Anterior cingulate cortex (tissue), 58 donors: ENCODE measurements around the gene BLOC1S1.
A peak's percentile ranks its signal among the peaks of the same experiment; 100 is the strongest.

Experiments used
- DNase-seq, 58 donors: peaks; one replicate each; lab custom pipeline; 2025; lab: John Stamatoyannopoulos, UW

BLOC1S1 gene

GRCh38 chr12:55723516-55724225, 7.8 kb downstream of the BLOC1S1 start:
- DNase-seq = no peak

GRCh38 chr12:55724226-55724939, 8.5 kb downstream of the BLOC1S1 start:
- peak in 47 of 58 donors; percentile 13 to 77 (median 40) for DNase-seq

- DNase-seq = no peak
These were observed 9.1 kb downstream of the BLOC1S1 start for GRCh38 chr12:55724940-55725309.

DNA sequence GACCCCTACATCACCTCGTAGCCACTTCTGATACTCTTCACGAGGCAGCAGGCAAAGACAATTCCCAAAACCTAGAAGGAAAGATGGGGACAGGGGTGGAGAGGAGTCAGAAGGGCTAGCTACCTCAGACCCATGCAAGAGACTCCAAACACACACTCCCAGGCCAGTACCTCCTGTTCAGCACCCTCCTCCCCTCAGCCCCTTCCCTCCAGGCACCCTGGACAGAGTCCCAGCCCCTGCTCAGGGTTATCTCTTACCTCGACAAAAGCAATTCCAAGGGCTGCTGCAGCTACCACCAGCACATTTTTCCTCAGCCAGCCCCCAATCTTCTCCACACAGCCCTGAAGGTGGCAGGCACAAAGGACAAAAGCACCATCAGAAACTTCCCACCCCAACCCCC, 9.7 kb downstream of the BLOC1S1 start:
- DNase-seq = no peak

DNA sequence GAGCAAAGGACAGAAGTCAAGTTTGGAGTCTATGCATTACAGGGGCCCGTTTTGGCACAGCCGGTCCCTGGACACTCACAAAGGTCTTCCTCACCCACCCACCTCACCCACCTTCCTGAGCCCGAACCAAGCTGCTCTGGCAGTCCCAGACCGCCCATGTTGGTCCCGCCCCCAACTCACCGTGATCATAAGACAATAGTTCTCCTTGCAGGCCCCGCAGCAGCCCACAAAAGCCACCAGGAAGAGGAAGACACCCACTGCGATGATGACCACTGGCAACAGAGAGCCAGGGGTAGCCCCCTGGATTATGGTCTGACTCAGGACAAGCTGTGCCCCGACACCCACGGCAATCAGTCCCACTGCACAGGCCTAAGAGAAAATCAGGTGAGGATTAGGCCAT, 11.1 kb downstream of the BLOC1S1 start:
- DNase-seq = no peak

GRCh38 chr12:55727643-55728185, 11.9 kb downstream of the BLOC1S1 start:
- peak in 18 of 58 donors; percentile 21 to 61 (median 45) for DNase-seq

- DNase-seq = peak in 52 of 58 donors; percentile 24 to 86 (median 66)
These were observed 12.5 kb downstream of the BLOC1S1 start for GRCh38 chr12:55728186-55728938.

GRCh38 chr12:55728939-55729818, 13.3 kb downstream of the BLOC1S1 start, which contains the start of gene CD63:
TSS of gene CD63 (minus strand) at chr12:55729009. CDS start at chr12:55728341, 668 bp downstream.
- peak; percentile 46 to 96 (median 89) for DNase-seq

DNA sequence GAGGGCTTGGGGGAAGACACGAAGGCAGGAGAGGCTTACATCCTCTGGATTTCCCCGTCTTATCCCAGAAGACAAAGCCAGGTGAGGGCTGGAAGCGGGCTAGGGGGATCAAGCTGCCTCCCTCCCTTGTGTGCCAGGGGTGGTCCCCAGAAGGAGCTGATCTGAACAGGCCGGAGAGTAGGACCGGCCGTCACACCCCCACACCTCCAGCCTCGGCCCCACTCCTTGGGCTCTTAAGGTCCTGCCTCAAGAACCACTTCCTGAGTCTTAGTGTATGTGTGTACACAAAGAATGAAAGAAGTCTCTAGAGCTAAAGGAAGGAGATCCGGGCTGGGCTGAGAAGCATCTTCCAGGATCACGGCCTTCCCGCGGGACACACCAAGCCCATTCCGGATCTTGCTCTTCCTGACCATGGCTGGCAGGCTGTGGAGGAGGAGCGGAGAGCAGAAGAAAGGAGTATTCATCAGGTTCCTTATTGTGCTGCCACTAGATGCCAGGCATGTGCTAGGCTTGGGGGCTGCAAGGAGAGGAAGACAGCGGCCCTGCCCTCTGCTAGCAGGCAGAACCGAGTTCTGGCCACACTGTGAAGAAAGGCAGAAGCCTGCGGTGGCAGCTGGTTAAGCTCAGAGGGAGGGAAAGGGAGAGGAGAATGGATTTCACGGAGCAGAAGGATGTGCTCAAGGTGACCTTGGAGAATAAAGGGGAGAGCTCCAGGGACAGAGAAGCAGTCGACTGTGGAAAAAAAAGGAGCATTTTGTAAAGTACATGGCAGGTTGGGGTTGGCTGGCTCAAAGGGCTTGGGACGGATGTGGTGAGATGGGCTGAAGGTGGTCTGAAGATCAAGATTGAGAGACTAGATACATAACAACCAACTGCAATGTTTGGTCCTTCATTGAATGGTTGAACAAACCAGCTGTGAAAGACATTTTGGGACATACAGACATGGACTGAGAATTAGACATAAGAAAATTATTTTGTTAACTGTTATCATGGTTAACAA, 14.3 kb downstream of the BLOC1S1 start:
- DNase-seq = peak in 54 of 58 donors; percentile 24 to 83 (median 69)

DNA sequence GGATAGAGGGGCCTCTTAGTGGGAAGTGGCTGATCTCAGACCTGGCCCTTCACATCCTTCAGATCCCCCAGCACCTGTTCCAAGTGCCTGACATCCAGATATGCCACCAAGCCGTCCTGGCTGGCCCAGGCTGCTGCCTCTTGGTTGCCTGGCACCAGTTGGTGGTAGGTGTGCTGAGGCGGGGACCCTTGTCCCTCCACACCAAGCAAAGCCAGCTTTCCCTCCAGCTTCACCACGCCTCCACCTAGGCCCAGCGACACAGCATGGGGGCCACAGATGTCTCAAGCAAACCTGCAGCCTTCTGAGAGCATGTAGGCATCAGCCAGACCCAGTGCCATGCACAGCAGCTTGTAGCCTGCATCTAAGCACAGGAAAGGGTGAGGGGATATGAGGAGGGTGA, 16.4 kb downstream of the BLOC1S1 start:
- no peak for DNase-seq

GRCh38 chr12:55733021-55733555, 17.2 kb downstream of the BLOC1S1 start:
- no peak for DNase-seq

DNA sequence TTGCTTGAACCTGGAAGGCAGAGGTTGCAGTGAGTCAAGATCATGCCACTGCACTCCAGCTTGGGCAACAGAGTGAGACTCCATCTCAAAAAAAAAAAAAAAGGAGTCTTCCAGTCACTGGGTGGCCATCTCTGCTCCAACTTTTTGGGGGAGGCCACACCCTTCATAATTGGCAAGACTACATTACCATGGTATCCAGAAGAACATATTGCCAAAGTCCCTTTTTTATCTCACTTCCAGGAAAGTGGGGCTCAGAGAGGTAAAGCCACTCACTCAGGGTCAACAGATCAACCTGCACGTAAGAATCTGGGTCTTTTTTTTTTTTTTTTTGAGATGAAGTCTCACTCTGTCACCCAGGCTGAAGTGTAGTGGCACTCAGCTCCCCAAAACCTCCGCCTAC, 18.0 kb downstream of the BLOC1S1 start:
- no peak for DNase-seq

DNA sequence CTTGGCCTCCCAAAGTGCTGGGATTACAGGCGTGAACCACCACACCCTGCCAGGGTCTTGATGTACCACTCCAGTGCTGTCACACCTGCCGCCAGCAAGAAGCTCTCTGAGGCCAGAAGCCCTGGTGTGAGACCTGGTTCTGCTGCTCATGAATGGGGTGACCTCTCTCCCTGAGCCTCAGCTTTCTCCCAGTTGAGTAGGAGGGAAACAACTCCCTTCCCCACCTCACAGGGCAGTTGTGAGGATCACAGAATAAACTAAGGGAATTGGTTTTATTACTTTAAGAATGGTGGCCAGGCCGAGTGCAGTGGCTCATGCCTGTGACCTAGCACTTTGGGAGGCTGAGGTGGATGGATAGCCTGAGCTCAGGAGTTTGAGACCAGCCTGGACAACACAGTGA, 18.7 kb downstream of the BLOC1S1 start:
- no peak for DNase-seq

DNA sequence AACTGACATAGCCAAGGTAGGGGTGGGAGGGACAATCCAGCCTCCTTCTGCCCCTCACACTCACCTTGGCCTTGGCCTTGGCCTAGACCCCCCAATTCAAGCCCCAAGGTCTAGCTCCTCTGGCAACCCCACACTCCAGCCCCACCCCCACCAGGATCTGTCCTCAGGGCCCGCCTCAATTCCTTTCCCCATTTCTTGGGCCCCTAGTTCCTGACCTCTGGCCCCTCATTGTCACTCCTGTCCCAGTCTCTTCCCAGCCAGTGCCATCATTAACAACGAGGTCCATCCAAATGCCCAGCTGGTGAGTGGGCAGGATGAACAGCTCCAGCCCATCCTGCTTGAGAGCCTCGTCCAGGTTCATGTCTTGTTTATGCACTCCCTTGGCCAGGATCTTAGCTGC, 20.2 kb downstream of the BLOC1S1 start:
- no peak for DNase-seq

- DNase-seq = peak in 47 of 58 donors; percentile 9 to 70 (median 44)
These were observed 21.1 kb downstream of the BLOC1S1 start for GRCh38 chr12:55736780-55737580.

DNA sequence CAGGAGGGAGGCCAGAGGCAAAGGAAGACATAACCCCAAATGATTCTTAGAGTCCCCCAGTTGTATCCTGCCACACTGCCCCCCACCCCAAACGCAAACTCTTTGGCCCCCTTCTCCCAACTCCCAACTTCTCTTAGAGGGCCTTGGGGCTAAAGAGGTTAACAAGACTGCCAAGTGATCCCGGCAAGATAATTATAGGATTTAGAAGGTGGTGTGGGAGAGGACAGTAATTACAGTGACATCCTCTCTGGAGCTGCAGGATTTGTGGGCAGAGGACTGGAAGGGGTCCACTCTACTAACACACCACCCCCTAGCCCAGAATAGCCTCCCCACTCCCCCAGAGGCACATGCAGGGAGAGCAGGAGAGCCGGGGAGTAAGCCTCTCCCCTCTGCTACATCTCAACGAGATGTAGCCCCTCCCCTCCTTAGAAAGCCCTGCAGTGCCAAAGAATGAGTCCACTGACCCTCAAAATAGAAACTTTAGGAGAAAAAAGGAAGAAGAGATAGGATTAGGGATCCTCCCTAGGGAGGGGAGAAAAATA, 21.8 kb downstream of the BLOC1S1 start:
- peak in 5 of 58 donors; percentile 52 to 71 (median 60) for DNase-seq
